KBM-7 (cell line): ENCODE data around the gene ZCCHC24.
A peak's percentile ranks its signal among the peaks of the same experiment; 100 is the strongest.

Source experiments
- DNase-seq: peaks from one replicate; pipeline ENCODE4 v3.0.0-alpha.2; 2015
- in situ Hi-C: fragments of 300-500 bp; cut with MboI; formaldehyde crosslinking; loops from 2 replicates; pipeline ENCODE4 v1.14.3; 2020; ENCODE audit warnings: low sequenced_read_pairs, low pct_unique_long_range_greater_than_20kb, mixed read lengths

The ZCCHC24 gene

GRCh38 chr10:79436066-79436849 lies 9.2 kb downstream of the ZCCHC24 start:
- DNase-seq: no peak
- in situ Hi-C loops: no loop called here

GRCh38 chr10:79435271-79436065 lies 10.0 kb downstream of the ZCCHC24 start:
- in situ Hi-C loops: no loop called here
- peak; percentile 38 for DNase-seq

- no peak for DNase-seq
- in situ Hi-C loops: no loop called here
These were observed 10.6 kb downstream of the ZCCHC24 start for GRCh38 chr10:79434821-79435251.

- no peak for DNase-seq
- in situ Hi-C loops: no loop called here
These were observed 11.2 kb downstream of the ZCCHC24 start for GRCh38 chr10:79434223-79434687.

- in situ Hi-C loops: no loop called here
- DNase-seq: no peak
These were observed 11.9 kb downstream of the ZCCHC24 start for GRCh38 chr10:79433324-79434222.

- in situ Hi-C loops: no loop called here
These were observed 13.3 kb downstream of the ZCCHC24 start for GRCh38 chr10:79431891-79432831.

GRCh38 chr10:79431428-79431827 lies 14.0 kb downstream of the ZCCHC24 start:
- in situ Hi-C loops: no loop called here
- DNase-seq: no peak

More at GRCh38 chr10:79431891-79432831, 13.3 kb downstream of the ZCCHC24 start:
- no peak for DNase-seq

GRCh38 chr10:79430936-79431335 lies 14.5 kb downstream of the ZCCHC24 start:
- no peak for DNase-seq
- in situ Hi-C loops: no loop called here

- in situ Hi-C loops: no loop called here
- no peak for DNase-seq
These were observed 15.0 kb downstream of the ZCCHC24 start for GRCh38 chr10:79430325-79430905.

- in situ Hi-C loops: no loop called here
- DNase-seq: no peak
These were observed 15.7 kb downstream of the ZCCHC24 start for GRCh38 chr10:79429751-79430150.

GRCh38 chr10:79427965-79428364 lies 17.5 kb downstream of the ZCCHC24 start:
- no peak for DNase-seq
- in situ Hi-C loops: no loop called here

- DNase-seq: no peak
- in situ Hi-C loops: no loop called here
These were observed 20.3 kb downstream of the ZCCHC24 start for GRCh38 chr10:79425074-79425532.

- in situ Hi-C loops: no loop called here
These were observed 21.0 kb downstream of the ZCCHC24 start for GRCh38 chr10:79424221-79425073.

GRCh38 chr10:79422178-79422892 lies 23.1 kb downstream of the ZCCHC24 start:
- DNase-seq: no peak

More at GRCh38 chr10:79424221-79425073, 21.0 kb downstream of the ZCCHC24 start:
- DNase-seq: no peak

GRCh38 chr10:79420974-79421688 lies 24.3 kb downstream of the ZCCHC24 start:
- in situ Hi-C loops: no loop called here
- no peak for DNase-seq

More at GRCh38 chr10:79422178-79422892, 23.1 kb downstream of the ZCCHC24 start:
- in situ Hi-C loops: no loop called here
